Fibroblast of the aortic adventitia (primary cell): ENCODE data around the gene NLGN4Y. TPM values are rescaled to one million over a fixed set of nuclear protein-coding genes. Genes with fewer than 3 reads are reported as not detected.
"Not testable (repeated sequence)": the region's sequence is repeated elsewhere in the genome, so short reads cannot be mapped to it uniquely, and the experiment has no call there.

Source experiments
- DNase-seq: peaks from one replicate; pipeline ENCODE4 v3.0.0-alpha.2; 2010; ENCODE audit warnings: low read depth
- H3K4me3 ChIP-seq: 2 replicates; pipeline ENCODE4 v1.5.1; 2011; ENCODE audit warnings: low read depth, mild to moderate bottlenecking, control low read depth, low read length, moderate library complexity
- total RNA-seq: library from RNA; depleted of rRNA; stranded (reverse); fragments of >200 nt; gene quantifications from 2 replicates; pipeline ENCODE4 v1.2.3, GENCODE V29; 2012; ENCODE audit warnings: low replicate concordance
- TF ChIP-seq, protein P1 (sequence below): IDR thresholded peaks from 2 replicates; pipeline ENCODE4 v1.5.1; 2011; ENCODE audit warnings: mild to moderate bottlenecking, low read length, control low read depth, inconsistent platforms; ENCODE audit not compliant: insufficient read depth

NLGN4Y gene
- total RNA-seq, 1 donor: not detected

DNA sequence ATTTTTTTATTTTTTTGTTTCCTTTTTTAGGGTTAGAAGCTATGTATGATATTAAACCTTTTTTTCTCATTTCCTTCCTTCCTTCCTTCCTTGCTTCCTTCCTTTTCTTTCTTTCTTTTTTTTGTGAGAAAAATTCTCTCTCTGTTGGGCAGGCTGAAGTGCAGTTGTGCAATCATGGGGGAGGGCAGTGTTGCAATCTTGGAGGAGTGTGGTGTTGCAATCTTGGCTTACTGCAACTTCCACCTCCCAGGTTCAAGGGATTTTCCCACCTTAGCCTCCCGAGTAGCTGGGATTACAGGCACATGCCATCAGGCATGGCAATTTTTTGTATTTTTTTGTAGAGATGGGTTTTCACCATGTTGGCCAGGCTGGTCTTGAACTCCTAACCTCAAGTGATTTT, 326.4 kb downstream of the NLGN4Y start:
- no peak for DNase-seq
- no peak overlapping the region for H3K4me3 ChIP-seq
- TF ChIP-seq, protein P1, sequence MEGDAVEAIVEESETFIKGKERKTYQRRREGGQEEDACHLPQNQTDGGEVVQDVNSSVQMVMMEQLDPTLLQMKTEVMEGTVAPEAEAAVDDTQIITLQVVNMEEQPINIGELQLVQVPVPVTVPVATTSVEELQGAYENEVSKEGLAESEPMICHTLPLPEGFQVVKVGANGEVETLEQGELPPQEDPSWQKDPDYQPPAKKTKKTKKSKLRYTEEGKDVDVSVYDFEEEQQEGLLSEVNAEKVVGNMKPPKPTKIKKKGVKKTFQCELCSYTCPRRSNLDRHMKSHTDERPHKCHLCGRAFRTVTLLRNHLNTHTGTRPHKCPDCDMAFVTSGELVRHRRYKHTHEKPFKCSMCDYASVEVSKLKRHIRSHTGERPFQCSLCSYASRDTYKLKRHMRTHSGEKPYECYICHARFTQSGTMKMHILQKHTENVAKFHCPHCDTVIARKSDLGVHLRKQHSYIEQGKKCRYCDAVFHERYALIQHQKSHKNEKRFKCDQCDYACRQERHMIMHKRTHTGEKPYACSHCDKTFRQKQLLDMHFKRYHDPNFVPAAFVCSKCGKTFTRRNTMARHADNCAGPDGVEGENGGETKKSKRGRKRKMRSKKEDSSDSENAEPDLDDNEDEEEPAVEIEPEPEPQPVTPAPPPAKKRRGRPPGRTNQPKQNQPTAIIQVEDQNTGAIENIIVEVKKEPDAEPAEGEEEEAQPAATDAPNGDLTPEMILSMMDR: no peak

DNA sequence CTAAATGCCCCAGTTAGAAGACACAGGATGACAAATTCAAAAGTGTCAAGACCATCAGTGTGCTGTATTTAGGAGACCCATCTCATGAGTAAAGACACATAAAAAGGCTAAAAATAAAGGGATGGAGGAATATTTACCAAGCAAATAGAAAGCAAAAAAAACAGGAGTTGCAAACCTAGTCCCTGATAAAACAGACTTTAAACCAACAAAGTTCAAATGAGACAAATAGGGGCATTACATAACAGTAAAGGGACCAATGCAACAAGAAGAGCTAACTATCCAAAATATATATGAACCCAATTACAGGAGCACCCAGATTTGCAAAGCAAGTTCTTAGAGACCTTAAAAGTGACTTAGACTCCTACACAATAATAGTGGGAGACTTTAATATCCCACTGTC, 336.1 kb downstream of the NLGN4Y start:
- TF ChIP-seq, protein P1: no peak
- no peak overlapping the region for H3K4me3 ChIP-seq
- DNase-seq: no peak

DNA sequence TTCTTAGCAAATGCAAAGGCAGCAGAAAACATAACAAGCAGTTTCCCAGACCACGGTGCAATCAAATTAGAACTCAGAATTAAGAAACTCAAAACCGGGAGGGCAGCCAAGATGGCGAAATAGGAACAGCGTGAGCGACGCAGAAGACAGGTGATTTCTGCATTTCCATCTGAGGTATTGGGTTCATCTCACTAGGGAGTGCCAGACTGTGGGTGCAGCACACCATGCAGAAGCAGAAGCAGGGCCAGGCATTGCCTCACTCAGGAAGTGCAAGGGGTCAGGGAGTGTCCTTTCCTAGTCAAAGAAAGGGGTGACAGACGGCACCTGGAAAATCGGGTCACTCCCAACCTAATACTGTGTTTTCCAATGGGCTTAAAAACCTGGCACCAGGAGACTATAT, 336.7 kb downstream of the NLGN4Y start:
- H3K4me3 ChIP-seq, DNase-seq: not testable (repeated sequence)

DNA sequence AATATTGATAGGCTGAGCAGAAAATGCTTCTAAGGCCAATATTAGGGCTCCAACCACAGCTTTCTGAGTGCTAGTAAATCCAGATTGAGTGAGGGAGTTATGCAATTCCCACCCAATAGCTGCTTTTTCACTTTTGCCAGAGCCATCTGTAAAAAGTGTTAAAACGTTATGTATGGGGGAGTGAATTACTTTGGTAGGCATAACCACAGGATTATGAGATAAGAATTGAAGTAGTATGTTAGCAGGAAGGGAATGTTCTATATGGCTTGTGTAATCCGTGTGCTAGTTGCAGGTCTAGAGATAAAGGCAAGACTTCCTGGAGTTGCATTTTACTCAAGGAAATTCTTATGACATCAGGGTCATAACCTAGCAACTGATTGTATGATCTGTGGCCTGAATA, 347.6 kb downstream of the NLGN4Y start:
- TF ChIP-seq, protein P1: no peak
- no peak overlapping the region for H3K4me3 ChIP-seq
- no peak for DNase-seq
